Mucosa of descending colon (tissue), 3 donors: Measurements from ENCODE around the gene GLG1. TPM values are rescaled to one million over a fixed set of nuclear protein-coding genes. Genes with fewer than 3 reads are reported as not detected.
A peak's percentile ranks its signal among the peaks of the same experiment; 100 is the strongest.

Experiments
- ATAC-seq: fragments of 200-7000 bp; cut with Tn5 transposase; one replicate; pipeline ENCODE4 v1.9.1; 2020; ENCODE audit warnings: mild to moderate bottlenecking, moderate library complexity
- DNase-seq, 3 donors: peaks; one replicate each; pipeline ENCODE4 v3.0.0-alpha.2; 2020
- H3K36me3 ChIP-seq: fragments of 200-600 bp; one replicate; pipeline ENCODE4 v1.8.0; 2021; ENCODE audit warnings: low read depth, mild to moderate bottlenecking
- H3K4me1 ChIP-seq: fragments of 200-600 bp; one replicate; pipeline ENCODE4 v1.8.0; 2021; ENCODE audit warnings: low read depth, mild to moderate bottlenecking
- H3K4me3 ChIP-seq: fragments of 200-600 bp; one replicate; pipeline ENCODE4 v1.8.0; 2021; ENCODE audit warnings: mild to moderate bottlenecking
- H3K9me3 ChIP-seq: fragments of 200-600 bp; one replicate; pipeline ENCODE4 v1.8.0; 2021; ENCODE audit warnings: mild to moderate bottlenecking
- CTCF ChIP-seq: fragments of 200-600 bp; IDR thresholded peaks from one replicate; pipeline ENCODE4 v1.8.0; 2022; ENCODE audit warnings: antibody characterized with exemption, mild to moderate bottlenecking
- intact Hi-C, 2 donors: fragments of 100-400 bp; cut with DNase I in 1 of 2; cut with micrococcal nuclease in 1 of 2; formaldehyde crosslinking; loops; one replicate each; pipeline versions ENCODE4 v1.11.0 to v1.11.1; 2022; cut with DNase I, micrococcal nuclease
- total RNA-seq, 3 donors: library from RNA; stranded (reverse); fragmentation: NEBNext Ultra II Directional in 2 of 3; extraction: Animal tissue kit (Norgen Biotek cat#: 25700) in 2 of 3; gene quantifications; one replicate each; pipeline versions ENCODE4 v1.2.1 to v1.2.4, GENCODE V29; 2021 to 2023
- donor health status: DM: no; HTN: no; CAD: no; lungs with moderate emphysema.
- donor health status: DM: no; HTN: no; CAD: no.
- donor health status: DM: no; HTN: yes; CAD: no.

The GLG1 gene
- total RNA-seq, 3 donors from 2014 or later = 91.3 to 122 (median 99.7) TPM

GRCh38 chr16:74480150-74481029, 126.5 kb downstream of the GLG1 start:
- peak; percentile 65 to 93 (median 73) for DNase-seq
- Histone ChIP-seq H3K4me3 (no peak overlapping the region), H3K4me1 (peaks cover 25% of the 10 kb centered on the region), H3K9me3 (no peaks in the 10 kb centered on the region), H3K36me3 (peaks cover 5% of the 10 kb centered on the region)
- intact Hi-C loops = no loop called here
- TF ChIP-seq CTCF = no peak
- ATAC-seq = peak; percentile 98

GRCh38 chr16:74477226-74477625, 129.7 kb downstream of the GLG1 start:
- ATAC-seq = peak; percentile 78
- H3K36me3 ChIP-seq = peaks cover 5% of the 10 kb centered on the region

GRCh38 chr16:74474416-74474815, 132.5 kb downstream of the GLG1 start:
- H3K9me3 ChIP-seq = no peaks in the 10 kb centered on the region
- H3K4me1 ChIP-seq = peaks cover 16% of the 10 kb centered on the region
- DNase-seq (no peak), ATAC-seq (no peak)
- no peak for TF ChIP-seq CTCF
- intact Hi-C loops = loop anchor here in 1 of 2 donors (10.0 kb wide), 1 partner anchor 150 kb away; no protein-coding TSS in a partner anchor
- H3K4me3 ChIP-seq = no peak overlapping the region
- peaks cover 5% of the 10 kb centered on the region for H3K36me3 ChIP-seq

More at GRCh38 chr16:74477226-74477625, 129.7 kb downstream of the GLG1 start:
- intact Hi-C loops = loop anchor here in 1 of 2 donors (10.0 kb wide), 1 partner anchor 148 kb away; no protein-coding TSS in a partner anchor
- peak in 2 of 3 donors; percentile 45 to 51 for DNase-seq
- Histone ChIP-seq H3K4me1 (peaks cover 25% of the 10 kb centered on the region), H3K4me3 (no peak overlapping the region), H3K9me3 (no peaks in the 10 kb centered on the region)
- TF ChIP-seq CTCF = no peak

- Histone ChIP-seq H3K9me3 (no peaks in the 10 kb centered on the region), H3K4me3 (no peak overlapping the region), H3K4me1 (peaks cover 9% of the 10 kb centered on the region), H3K36me3 (peaks cover 5% of the 10 kb centered on the region)
- DNase-seq = no peak
- TF ChIP-seq CTCF = no peak
- intact Hi-C loops = loop anchor here in 1 of 2 donors (10.0 kb wide), 1 partner anchor 152 kb away; no protein-coding TSS in a partner anchor
- ATAC-seq = no peak
Observed at GRCh38 chr16:74472540-74472939, 134.4 kb downstream of the GLG1 start.

GRCh38 chr16:74472010-74472409, 134.9 kb downstream of the GLG1 start:
- TF ChIP-seq CTCF = no peak
- Histone ChIP-seq H3K9me3 (no peaks in the 10 kb centered on the region), H3K4me1 (peaks cover 8% of the 10 kb centered on the region), H3K4me3 (no peak overlapping the region), H3K36me3 (peaks cover 1% of the 10 kb centered on the region)
- no peak for ATAC-seq
- DNase-seq = no peak
- intact Hi-C loops = loop anchor here in 1 of 2 donors (10.0 kb wide), 1 partner anchor 153 kb away; no protein-coding TSS in a partner anchor
